Measurements from ENCODE around the gene KNL1.
"Not testable (repeated sequence)": the region's sequence is repeated elsewhere in the genome, so short reads cannot be mapped to it uniquely, and the experiment has no call there.

Gene KNL1

DNA sequence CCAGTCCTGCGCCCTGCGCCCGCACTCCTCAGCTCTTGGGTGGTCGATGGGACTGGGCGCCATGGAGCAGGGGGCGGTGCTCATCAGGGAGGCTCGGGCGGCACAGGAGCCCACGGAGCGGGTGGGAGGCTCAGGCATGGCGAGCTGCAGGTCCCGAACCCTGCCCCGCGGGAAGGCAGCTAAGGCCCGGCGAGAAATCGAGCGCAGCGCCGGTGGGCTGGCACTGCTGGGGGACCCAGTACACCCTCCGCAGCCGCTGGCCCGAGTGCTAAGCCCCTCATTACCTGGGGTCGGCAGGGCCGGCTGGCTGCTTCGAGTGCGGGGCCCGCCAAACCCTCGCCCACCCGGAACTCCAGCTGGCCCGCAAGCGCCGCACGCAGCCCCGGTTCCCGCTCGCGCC is 82.9 kb downstream of the KNL1 start:
- DNase-seq = not testable (repeated sequence)

DNA sequence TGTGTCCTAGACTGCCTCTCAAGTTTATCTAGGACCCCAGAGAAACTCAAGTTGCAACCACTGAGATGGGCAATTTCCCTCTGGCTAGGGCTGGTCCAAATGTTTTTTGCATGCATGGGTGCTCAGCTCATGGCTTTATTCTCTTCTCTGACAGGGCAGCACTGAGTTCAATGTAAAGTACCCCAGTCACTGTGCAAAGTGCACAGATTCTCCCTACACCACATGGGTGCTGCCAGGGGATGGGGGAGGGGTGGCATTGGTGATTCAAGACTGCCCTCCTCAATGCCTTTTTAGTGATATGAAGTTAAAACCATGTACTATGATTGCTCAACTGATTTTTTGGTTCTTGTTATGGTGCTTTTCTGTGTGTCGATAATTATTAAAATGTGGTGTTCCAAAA is 86.1 kb downstream of the KNL1 start:
- DNase-seq = no peak

DNA sequence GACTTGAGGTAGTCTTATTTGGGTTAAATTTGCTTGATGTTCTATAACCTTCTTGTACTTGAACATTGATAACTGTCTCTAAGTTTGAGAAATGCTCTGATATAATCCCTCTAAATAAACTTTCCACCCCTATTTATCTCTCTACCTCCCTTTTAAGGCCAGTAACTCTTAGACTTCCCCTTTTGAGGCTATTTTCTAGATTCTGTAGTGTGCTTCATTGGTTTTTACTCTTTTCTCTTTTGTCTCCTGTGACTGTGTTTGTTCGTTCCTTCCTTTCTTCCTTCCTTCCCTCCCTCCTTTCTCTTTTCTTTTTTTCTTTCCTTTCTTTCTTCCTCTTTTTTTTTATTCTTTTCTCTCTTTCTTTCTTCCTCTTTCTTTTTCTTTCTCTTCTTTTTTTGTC is 86.9 kb downstream of the KNL1 start:
- not testable (repeated sequence) for DNase-seq

DNA sequence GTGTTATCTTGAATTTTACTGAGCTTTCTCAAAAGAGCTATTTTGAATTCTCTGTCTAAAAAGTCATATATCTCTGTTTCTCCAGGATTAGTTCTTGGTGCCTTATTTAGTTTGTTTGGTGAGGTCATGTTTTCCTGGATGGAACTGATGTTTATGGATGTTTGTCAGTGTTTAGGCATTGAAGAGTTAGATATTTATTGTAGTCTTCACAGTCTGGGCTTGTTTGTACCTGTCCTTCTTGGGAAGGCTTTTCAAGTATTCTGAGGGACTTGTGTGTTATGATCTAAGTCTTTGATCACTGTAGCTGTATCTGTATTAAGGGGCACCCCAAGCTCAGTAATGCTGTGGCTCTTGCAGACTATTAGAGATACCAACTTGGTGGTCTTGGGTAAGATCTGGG is 90.3 kb downstream of the KNL1 start:
- no peak for DNase-seq

GRCh38 chr15:40685376-40685775 is 91.3 kb downstream of the KNL1 start:
- no peak for DNase-seq

GRCh38 chr15:40688932-40689799 is 95.1 kb downstream of the KNL1 start:
- no peak for DNase-seq

GRCh38 chr15:40691737-40692136 is 97.7 kb downstream of the KNL1 start:
- no peak for DNase-seq

GRCh38 chr15:40693904-40694687 is 100.0 kb downstream of the KNL1 start:
- no peak for DNase-seq

- DNase-seq = peak; percentile 87
These were observed 100.8 kb downstream of the KNL1 start, which contains the start of gene RAD51 for GRCh38 chr15:40694688-40695468. RAD51 (plus strand) TSS chr15:40695174; CDS start chr15:40698759, 3,585 bp downstream.

DNA sequence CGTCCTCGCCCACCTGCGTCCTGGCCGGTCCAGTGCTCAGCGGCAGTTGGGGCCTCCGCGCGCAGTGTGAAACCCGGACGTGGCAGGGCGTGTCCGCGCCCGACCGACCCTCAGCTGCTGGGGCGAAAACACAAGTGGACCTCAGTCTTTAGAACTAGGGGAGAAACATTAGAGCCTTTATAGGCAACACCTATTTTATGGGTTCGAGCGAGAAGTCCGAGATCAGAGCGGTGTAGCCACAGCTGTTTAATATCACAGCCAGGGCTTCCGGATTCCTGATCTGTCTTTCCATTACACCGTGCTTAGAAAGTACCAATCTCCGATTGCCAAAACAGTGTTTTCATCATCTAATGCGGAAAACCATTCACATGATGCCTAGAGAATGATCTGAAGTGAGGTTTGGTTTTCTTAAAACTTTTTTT is 101.4 kb downstream of the KNL1 start:
- no peak for DNase-seq

GRCh38 chr15:40696228-40696627 is 102.2 kb downstream of the KNL1 start:
- DNase-seq = no peak

GRCh38 chr15:40697916-40698315 is 103.9 kb downstream of the KNL1 start:
- DNase-seq = no peak

DNA sequence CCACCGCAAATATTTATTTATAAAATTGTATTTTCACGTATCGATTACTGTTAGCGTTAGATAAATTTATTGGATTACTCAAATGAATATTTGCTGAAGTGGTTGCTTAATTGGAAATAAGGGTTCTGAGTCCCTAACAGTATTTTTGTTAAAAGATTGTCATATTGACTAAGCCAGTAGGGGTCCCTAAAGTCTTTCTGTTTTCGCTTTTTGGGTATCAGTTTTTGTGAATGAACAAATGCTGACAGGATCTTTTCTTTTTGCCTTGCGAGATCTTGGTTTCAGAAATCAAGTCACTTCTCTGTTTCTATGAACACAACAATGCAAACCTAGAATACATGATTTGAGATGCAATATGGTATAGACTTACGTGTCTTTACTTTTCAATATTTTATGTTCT is 108.0 kb downstream of the KNL1 start:
- DNase-seq = no peak

GRCh38 chr15:40706121-40706520 is 112.1 kb downstream of the KNL1 start:
- DNase-seq = no peak
